UCSD-AML1 (cell line): ENCODE results near the gene TATDN2.
"Not testable (repeated sequence)": the region's sequence is repeated elsewhere in the genome, so short reads cannot be mapped to it uniquely, and the experiment has no call there.

Experiments used
- DNase-seq: peaks from one replicate; lab custom pipeline; 2025; ENCODE audit not compliant: unreplicated experiment; lab: John Stamatoyannopoulos, UW

Gene TATDN2

GRCh38 chr3:10268930-10269329 is 20.7 kb downstream of the TATDN2 start:
- DNase-seq, result no peak

- DNase-seq, result no peak
Measured at GRCh38 chr3:10269443-10269842, 21.2 kb downstream of the TATDN2 start.

GRCh38 chr3:10272476-10272875 is 24.2 kb downstream of the TATDN2 start:
- DNase-seq, result not testable (repeated sequence)

GRCh38 chr3:10272977-10273376 is 24.7 kb downstream of the TATDN2 start:
- DNase-seq, result no peak

GRCh38 chr3:10273702-10274305 is 25.5 kb downstream of the TATDN2 start:
- no peak for DNase-seq

GRCh38 chr3:10274601-10275000 is 26.3 kb downstream of the TATDN2 start:
- DNase-seq, result no peak

- DNase-seq, result no peak
Measured at GRCh38 chr3:10277115-10277625, 28.9 kb downstream of the TATDN2 start.

- no peak for DNase-seq
Measured at GRCh38 chr3:10278501-10278900, 30.2 kb downstream of the TATDN2 start.

- no peak for DNase-seq
Measured at GRCh38 chr3:10279384-10280176, 31.3 kb downstream of the TATDN2 start.

GRCh38 chr3:10280177-10280529 is 31.9 kb downstream of the TATDN2 start:
- no peak for DNase-seq

GRCh38 chr3:10280571-10280970 is 32.3 kb downstream of the TATDN2 start:
- no peak for DNase-seq

- no peak for DNase-seq
Measured at GRCh38 chr3:10281951-10282350, 33.7 kb downstream of the TATDN2 start.

- no peak for DNase-seq
Measured at GRCh38 chr3:10283638-10284037, 35.4 kb downstream of the TATDN2 start.

- no peak for DNase-seq
Measured at GRCh38 chr3:10284496-10284895, 36.2 kb downstream of the TATDN2 start.

- DNase-seq, result no peak
Measured at GRCh38 chr3:10285272-10286132, 37.2 kb downstream of the TATDN2 start.

GRCh38 chr3:10286133-10286524 is 37.9 kb downstream of the TATDN2 start:
- DNase-seq, result no peak

GRCh38 chr3:10286596-10287295 is 38.5 kb downstream of the TATDN2 start:
- no peak for DNase-seq

GRCh38 chr3:10287936-10288574 is 39.8 kb downstream of the TATDN2 start:
- DNase-seq, result no peak

GRCh38 chr3:10288575-10288960 is 40.3 kb downstream of the TATDN2 start:
- DNase-seq, result no peak

GRCh38 chr3:10289077-10289476 is 40.8 kb downstream of the TATDN2 start:
- DNase-seq, result no peak
